Measurements from ENCODE around the gene CHIT1. TPM values are rescaled to one million over a fixed set of nuclear protein-coding genes. Genes with fewer than 3 reads are reported as not detected.

CHIT1 gene
- polyA plus RNA-seq, 1 of the 3 experiments (the other 2 are of a cell fraction) = not detected

DNA sequence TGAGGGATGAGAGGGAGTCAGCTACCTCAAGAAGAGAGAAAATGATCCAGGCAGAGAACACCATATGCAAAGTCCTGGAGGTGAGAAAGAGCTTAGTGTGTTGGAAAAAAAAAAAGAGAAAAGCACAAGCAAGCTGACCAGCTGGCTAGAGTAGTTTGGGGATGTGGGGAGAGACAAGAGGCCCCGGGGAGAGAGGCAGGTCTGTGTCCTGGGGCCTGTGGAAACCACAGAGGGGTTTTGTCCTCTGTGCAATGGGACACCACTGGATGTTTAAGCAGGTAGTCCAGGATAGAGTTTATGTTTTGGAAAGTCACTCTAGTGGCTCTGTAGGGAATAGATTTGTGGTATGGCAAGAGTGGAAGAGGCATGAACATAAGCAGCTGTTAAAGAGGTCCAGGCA lies 28.6 kb downstream of the CHIT1 start (continued):
- TF ChIP-seq TEAD4 (IDR thresholded peaks at IDR 0.05; ENCODE audit: borderline replicate concordance, insufficient read depth) (no peak), NFIC (IDR thresholded peaks at IDR 0.05; ENCODE audit: borderline replicate concordance) (no peak)
- TF ChIP-seq, protein P1, sequence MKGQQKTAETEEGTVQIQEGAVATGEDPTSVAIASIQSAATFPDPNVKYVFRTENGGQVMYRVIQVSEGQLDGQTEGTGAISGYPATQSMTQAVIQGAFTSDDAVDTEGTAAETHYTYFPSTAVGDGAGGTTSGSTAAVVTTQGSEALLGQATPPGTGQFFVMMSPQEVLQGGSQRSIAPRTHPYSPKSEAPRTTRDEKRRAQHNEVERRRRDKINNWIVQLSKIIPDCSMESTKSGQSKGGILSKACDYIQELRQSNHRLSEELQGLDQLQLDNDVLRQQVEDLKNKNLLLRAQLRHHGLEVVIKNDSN (IDR thresholded peaks at IDR 0.05; ENCODE audit: borderline replicate concordance, low read depth) = no peak

DNA sequence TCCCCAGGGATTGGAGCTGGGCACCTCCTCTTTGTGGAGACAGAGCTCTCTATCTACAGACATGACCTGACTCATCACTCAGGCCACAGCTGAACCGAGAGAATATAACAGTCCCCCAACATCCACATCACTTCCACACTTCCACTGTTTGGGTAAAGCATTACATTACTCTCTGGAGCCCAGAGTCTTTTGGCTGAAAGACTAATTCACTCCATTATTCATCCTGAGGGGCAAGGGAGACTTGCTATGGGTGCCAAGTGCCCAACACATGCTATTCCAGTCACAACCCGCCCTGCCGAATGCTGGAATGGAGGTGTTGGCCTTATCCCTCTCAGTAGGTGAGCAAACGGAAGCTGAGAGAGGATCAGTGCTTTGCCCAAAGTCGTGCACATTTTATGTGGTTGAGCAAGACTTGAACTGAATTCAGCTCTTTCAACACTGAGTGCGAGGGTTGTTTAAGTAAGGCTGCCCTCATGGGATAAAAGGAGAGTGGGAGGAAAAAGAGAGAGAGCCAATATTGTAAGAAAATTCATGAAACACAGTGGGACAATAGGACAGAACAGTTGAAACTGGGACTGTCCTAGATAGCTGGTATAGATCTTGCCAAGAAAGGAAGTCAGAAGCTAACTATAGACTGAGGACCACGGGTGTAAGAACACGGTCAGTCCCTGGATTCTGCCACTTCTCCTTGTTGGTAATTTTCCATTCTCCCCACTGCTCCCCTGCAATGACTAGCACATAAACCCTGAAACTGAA lies 29.5 kb downstream of the CHIT1 start:
- DNase-seq = no peak
- Histone ChIP-seq H3K4me2 (no peak overlapping the region), H3K4me1 (ENCODE audit: control insufficient read depth in 1 of 2, insufficient read depth in 2 of 2, low read depth in 1 of 2, low read length in 1 of 2) (no peaks in the 10 kb centered on the region), H3K9me3 (no peaks in the 10 kb centered on the region), H3F3A (replicated peaks; ENCODE audit: insufficient read depth) (no peaks in the 10 kb centered on the region), H3K27ac (ENCODE audit: low read depth in 2 of 2, low read length in 1 of 2) (no peak overlapping the region), H2AFZ (ENCODE audit: low read depth) (no peak overlapping the region), H3K27me3 (ENCODE audit: insufficient read depth) (peaks cover 9% of the 10 kb centered on the region; the same call in 1 of the 2 replicates), H3K79me2 (ENCODE audit: insufficient read depth) (no peaks in the 10 kb centered on the region), H3K9ac (no peak overlapping the region), H3K9me2 (no peaks in the 10 kb centered on the region), H3K36me3 (replicated peaks in 1 of 2; ENCODE audit: control insufficient read depth in 1 of 2, insufficient read depth in 2 of 2, low read length in 1 of 2) (no peaks in the 10 kb centered on the region), H4K20me1 (ENCODE audit: insufficient read depth) (no peaks in the 10 kb centered on the region), H3K4me3 (ENCODE audit: low read depth in 2 of 2, low read length in 1 of 2) (no peak overlapping the region)
- no peak for TF ChIP-seq EZH2phosphoT487 (IDR thresholded peaks at IDR 0.05; ENCODE audit: borderline replicate concordance, low read depth)
- no peak for TF ChIP-seq POLR2AphosphoS5 (IDR thresholded peaks at IDR 0.05; ENCODE audit: low read depth, low read length)
- TF ChIP-seq FOSL2 (IDR thresholded peaks at IDR 0.05; ENCODE audit: borderline replicate concordance, low read depth) = no peak
- TF ChIP-seq FOXM1 (IDR thresholded peaks at IDR 0.05; ENCODE audit: low read depth) = no peak
- no peak for TF ChIP-seq REST (IDR thresholded peaks at IDR 0.05; ENCODE audit: low read depth, low read length)
- no peak for TF ChIP-seq TAF1 (IDR thresholded peaks at IDR 0.05; ENCODE audit: borderline replicate concordance, low read depth, low read length)
- TF ChIP-seq, protein P2, sequence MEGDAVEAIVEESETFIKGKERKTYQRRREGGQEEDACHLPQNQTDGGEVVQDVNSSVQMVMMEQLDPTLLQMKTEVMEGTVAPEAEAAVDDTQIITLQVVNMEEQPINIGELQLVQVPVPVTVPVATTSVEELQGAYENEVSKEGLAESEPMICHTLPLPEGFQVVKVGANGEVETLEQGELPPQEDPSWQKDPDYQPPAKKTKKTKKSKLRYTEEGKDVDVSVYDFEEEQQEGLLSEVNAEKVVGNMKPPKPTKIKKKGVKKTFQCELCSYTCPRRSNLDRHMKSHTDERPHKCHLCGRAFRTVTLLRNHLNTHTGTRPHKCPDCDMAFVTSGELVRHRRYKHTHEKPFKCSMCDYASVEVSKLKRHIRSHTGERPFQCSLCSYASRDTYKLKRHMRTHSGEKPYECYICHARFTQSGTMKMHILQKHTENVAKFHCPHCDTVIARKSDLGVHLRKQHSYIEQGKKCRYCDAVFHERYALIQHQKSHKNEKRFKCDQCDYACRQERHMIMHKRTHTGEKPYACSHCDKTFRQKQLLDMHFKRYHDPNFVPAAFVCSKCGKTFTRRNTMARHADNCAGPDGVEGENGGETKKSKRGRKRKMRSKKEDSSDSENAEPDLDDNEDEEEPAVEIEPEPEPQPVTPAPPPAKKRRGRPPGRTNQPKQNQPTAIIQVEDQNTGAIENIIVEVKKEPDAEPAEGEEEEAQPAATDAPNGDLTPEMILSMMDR (IDR thresholded peaks at IDR 0.05) = no peak
- CTCF ChIA-PET = interaction anchor here (0.8 to 2.8 kb wide), 6 partner anchors 12 to 161 kb away, joined by 3 to 17 read pairs (median 6); no protein-coding TSS in a partner anchor
- WGBS (ENCODE audit: low lambda C conversion rate) = 54% methylated on average over 8 of the region's 8 CpGs
- POLR2A ChIA-PET = interaction anchor here (0.6 kb wide), 1 partner anchor 121 kb away, joined by 5 read pairs; no protein-coding TSS in a partner anchor
